Heart left ventricle (tissue), 13 donors: Measurements from ENCODE around the gene CCSER1.

Experiments
- CTCF ChIP-seq, 12 donors: fragments of 200-600 bp; sonication (generic) in 4 of 12; IDR thresholded peaks; one replicate each; pipeline versions ENCODE4 v1.5.0 to v1.8.0; 2018 to 2022; ENCODE audit warnings: antibody characterized with exemption in 12 of 12, mild to moderate bottlenecking in 5 of 12
- POLR2A ChIP-seq, 2 donors: fragments of 450-650 bp; IDR thresholded peaks; one replicate each; pipeline ENCODE4 v1.6.1; 2017; ENCODE audit warnings: antibody characterized with exemption in 2 of 2, mild to moderate bottlenecking in 2 of 2, moderate library complexity in 2 of 2
- donor health status: ischemic (EF 13 %, LVEDD 7.1; RV severe dilation, severe dysfunction).
- donor health status: DM: no; HTN: yes; CAD: no.
- donor health status: DM: no; HTN: no; CAD: no.
- donor health status: ischemic (EF 25% LVEDD 6.9; RV normal size, moderate dysfunction).
- donor health status: ischemic (EF 25% LVEDD 5.7; RV mildly dilated, moderate dysfunction).
- donor health status: ischemic (EF 35%, LVEDD 5.7; RV mildly dilated, moderate dysfunction).
- donor health status: nonischemic (EF 11% LVEDD 7.7; RV severe dilation, severe dysfunction).
- donor health status: DM: yes; HTN: yes; CAD: no.
- donor health status: PGD.
- donor health status: ischemic (EF 29% LVEDD 5.4; RV normal size, mild dysfunction).
- donor health status: nonischemic (EF 23%, LVEDD 6.1; RV moderate dilation, normal function).

GRCh38 chr4:90996813-90997212 is 869.6 kb downstream of the CCSER1 start:
- TF ChIP-seq CTCF (IDR thresholded peaks at IDR 0.05) (no peak), POLR2A (IDR thresholded peaks at IDR 0.05) (no peak)
